ENCODE measurements around the gene SCN2B. TPM values are rescaled to one million over a fixed set of nuclear protein-coding genes. Genes with fewer than 3 reads are reported as not detected.

Gene SCN2B
- polyA plus RNA-seq, 4 donors = under 0.01 to 2.3 (median 1.0) TPM; not detected in 1

DNA sequence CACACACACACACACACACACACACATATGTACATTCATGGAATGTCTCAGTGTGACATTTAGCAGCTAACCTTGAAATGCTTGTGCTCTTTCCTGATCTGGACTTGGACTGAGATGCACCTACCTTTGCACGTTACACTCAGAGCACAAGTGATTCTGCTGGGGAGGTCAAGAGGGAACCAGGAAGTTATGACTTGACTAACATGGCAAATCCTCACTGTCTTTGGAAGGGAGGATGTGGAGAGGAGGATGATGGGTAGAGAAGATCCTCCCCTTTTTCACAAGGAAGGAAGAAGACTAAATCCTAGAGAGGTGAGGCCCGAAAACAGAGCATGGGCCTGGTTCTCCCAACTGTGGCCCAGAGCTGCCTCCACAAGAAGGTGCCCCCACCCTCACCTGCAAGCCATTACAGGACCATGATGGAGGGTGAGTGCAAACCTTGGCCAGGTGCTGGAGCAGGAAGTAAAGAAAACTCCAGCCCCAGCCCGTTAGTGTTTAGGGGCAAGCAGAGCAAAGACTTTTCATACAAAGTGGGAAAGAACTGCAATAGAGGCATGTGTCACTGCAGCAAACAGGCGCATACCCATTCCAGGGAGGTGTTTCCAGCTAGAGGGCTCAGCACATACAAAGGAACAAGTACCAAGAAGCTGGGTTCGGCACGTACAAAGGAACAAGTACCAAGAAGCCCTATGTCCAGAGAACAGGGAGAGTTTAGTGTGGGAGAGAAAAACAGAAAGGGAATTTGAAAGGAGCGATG is 50.2 kb downstream of the SCN2B start:
- DNase-seq = no peak
- FAIRE-seq = no peak
- no peaks in the 10 kb centered on the region for H3K4me1 ChIP-seq (ENCODE audit: control insufficient read depth in 3 of 3, insufficient read depth in 2 of 3, low read depth in 1 of 3, low read length in 2 of 3)
- WGBS, 3 donors = 82 to 86% (median 84%) methylated on average over 7 of the region's 7 CpGs
- H3K36me3 ChIP-seq (ENCODE audit: control insufficient read depth in 3 of 3, insufficient read depth in 2 of 3, low read depth in 1 of 3, low read length in 3 of 3) = peaks cover 0 to 9% (median 0%) of the 10 kb centered on the region in 3 donors
- no peaks in the 10 kb centered on the region for H3K9me3 ChIP-seq (ENCODE audit: control insufficient read depth in 2 of 2, insufficient read depth in 1 of 2, low read depth in 1 of 2, low read length in 1 of 2)
- no peak overlapping the region for H3K27ac ChIP-seq (ENCODE audit: low read depth in 1 of 3, low read length in 2 of 3)
- H3K27me3 ChIP-seq (ENCODE audit: control insufficient read depth in 3 of 3, insufficient read depth in 3 of 3, low read length in 3 of 3) = no peaks in the 10 kb centered on the region
- no peak overlapping the region for H3K4me3 ChIP-seq (ENCODE audit: low read depth in 1 of 3, low read length in 3 of 3)

DNA sequence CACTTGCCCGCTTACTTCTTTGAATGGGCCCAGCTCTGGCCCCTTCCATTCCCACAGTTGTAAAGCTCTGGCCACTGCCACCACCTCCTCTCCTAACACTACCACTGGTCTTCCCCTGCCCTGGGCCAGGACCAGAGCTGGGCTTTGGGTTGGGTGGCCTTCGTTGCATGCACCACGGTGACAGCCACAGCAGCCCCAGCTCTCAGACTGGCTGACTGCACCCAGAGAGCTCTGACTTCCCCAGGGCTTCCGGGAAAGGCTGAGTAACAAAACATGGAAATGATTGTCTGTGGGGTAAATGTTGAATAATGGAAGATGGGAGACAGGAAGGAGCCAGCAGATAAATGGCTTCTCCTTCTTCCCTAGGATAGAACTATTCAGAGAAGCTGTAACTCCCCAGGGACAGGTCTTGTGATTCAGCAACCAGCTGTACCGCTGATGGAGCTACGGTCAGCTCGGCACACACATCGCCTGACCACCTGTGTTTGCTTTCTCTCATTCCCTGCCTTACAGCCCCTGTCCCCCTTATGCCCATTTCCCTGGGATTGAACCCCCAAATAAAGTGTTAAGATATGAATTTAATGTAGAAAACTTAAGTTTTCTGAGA is 51.4 kb downstream of the SCN2B start:
- Histone ChIP-seq H3K4me3 (ENCODE audit: low read depth in 1 of 3, low read length in 3 of 3) (no peak overlapping the region), H3K27ac (ENCODE audit: low read depth in 1 of 3, low read length in 2 of 3) (no peak overlapping the region), H3K27me3 (ENCODE audit: control insufficient read depth in 3 of 3, insufficient read depth in 3 of 3, low read length in 3 of 3) (no peaks in the 10 kb centered on the region), H3K9me3 (ENCODE audit: control insufficient read depth in 2 of 2, insufficient read depth in 1 of 2, low read depth in 1 of 2, low read length in 1 of 2) (no peaks in the 10 kb centered on the region), H3K4me1 (ENCODE audit: control insufficient read depth in 3 of 3, insufficient read depth in 2 of 3, low read depth in 1 of 3, low read length in 2 of 3) (no peaks in the 10 kb centered on the region), H3K36me3 (ENCODE audit: control insufficient read depth in 3 of 3, insufficient read depth in 2 of 3, low read depth in 1 of 3, low read length in 3 of 3) (peaks cover 0 to 9% (median 0%) of the 10 kb centered on the region in 3 donors)
- no peak for DNase-seq
- WGBS, 3 donors = 80 to 95% (median 86%) methylated on average over 8 of the region's 8 CpGs
- FAIRE-seq = no peak

DNA sequence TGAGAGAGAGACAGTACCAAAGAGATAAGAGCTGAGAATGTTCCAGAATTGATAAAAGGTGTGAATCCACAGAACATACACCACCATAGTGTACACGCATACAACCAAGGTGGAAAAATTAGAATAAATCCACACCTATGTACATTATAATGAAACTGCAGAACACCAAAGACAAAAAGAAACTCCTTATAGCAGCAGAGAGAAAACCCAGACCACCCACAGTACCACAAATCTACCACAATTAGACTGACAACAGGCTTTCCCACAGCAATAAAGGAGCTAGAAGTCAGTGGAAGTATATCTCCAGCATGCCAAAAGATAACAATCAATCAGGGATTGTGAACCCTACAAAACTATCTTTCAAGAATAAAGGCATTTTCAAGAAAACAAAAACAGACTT is 55.6 kb downstream of the SCN2B start:
- DNase-seq (no peak), FAIRE-seq (no peak)
- H3K27ac ChIP-seq (ENCODE audit: low read depth in 1 of 3, low read length in 2 of 3) = no peak overlapping the region
- no peak overlapping the region for H3K4me3 ChIP-seq (ENCODE audit: low read depth in 1 of 3, low read length in 3 of 3)
- WGBS, 3 donors = 91 to 93% (median 92%) methylated on average over 1 of the region's 1 CpG
- no peaks in the 10 kb centered on the region for H3K4me1 ChIP-seq (ENCODE audit: control insufficient read depth in 3 of 3, insufficient read depth in 2 of 3, low read depth in 1 of 3, low read length in 2 of 3)
- peaks cover 2 to 27% (median 7%) of the 10 kb centered on the region in 3 donors for H3K36me3 ChIP-seq (ENCODE audit: control insufficient read depth in 3 of 3, insufficient read depth in 2 of 3, low read depth in 1 of 3, low read length in 3 of 3)
- no peaks in the 10 kb centered on the region for H3K27me3 ChIP-seq (ENCODE audit: control insufficient read depth in 3 of 3, insufficient read depth in 3 of 3, low read length in 3 of 3)
- H3K9me3 ChIP-seq (ENCODE audit: control insufficient read depth in 2 of 2, insufficient read depth in 1 of 2, low read depth in 1 of 2, low read length in 1 of 2) = no peaks in the 10 kb centered on the region

DNA sequence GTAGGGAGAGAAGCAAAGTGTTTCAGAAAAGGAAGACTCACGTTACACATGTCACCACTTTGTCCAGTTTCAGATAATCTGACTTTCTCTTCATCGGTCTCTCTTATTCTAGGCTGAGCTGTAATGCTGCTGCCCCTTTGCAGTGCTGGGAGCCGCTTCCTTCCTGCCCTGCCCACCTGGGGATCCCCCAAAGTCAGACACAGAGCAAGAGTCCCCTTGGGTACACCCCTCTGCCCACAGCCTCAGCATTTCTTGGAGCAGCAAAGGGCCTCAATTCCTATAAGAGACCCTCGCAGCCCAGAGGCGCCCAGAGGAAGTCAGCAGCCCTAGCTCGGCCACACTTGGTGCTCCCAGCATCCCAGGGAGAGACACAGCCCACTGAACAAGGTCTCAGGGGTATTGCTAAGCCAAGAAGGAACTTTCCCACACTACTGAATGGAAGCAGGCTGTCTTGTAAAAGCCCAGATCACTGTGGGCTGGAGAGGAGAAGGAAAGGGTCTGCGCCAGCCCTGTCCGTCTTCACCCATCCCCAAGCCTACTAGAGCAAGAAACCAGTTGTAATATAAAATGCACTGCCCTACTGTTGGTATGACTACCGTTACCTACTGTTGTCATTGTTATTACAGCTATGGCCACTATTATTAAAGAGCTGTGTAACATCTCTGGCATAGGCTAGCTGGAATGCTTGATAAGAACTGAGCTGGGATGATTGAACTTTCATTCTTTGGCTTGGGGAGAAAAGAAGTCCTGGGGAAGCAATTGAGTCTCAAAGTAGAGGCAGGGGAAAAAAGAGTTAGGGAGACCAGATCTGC is 58.4 kb downstream of the SCN2B start:
- Histone ChIP-seq H3K27ac (ENCODE audit: low read depth in 1 of 3, low read length in 2 of 3) (no peak overlapping the region), H3K27me3 (ENCODE audit: control insufficient read depth in 3 of 3, insufficient read depth in 3 of 3, low read length in 3 of 3) (no peaks in the 10 kb centered on the region), H3K36me3 (ENCODE audit: control insufficient read depth in 3 of 3, insufficient read depth in 2 of 3, low read depth in 1 of 3, low read length in 3 of 3) (peaks cover 2 to 42% (median 12%) of the 10 kb centered on the region in 3 donors), H3K4me3 (ENCODE audit: low read depth in 1 of 3, low read length in 3 of 3) (no peak overlapping the region), H3K9me3 (ENCODE audit: control insufficient read depth in 2 of 2, insufficient read depth in 1 of 2, low read depth in 1 of 2, low read length in 1 of 2) (no peaks in the 10 kb centered on the region), H3K4me1 (ENCODE audit: control insufficient read depth in 3 of 3, insufficient read depth in 2 of 3, low read depth in 1 of 3, low read length in 2 of 3) (no peaks in the 10 kb centered on the region)
- FAIRE-seq (no peak), DNase-seq (no peak)
- 73 to 88% (median 73%) methylated on average over 9 of the region's 9 CpGs for WGBS, 3 donors

DNA sequence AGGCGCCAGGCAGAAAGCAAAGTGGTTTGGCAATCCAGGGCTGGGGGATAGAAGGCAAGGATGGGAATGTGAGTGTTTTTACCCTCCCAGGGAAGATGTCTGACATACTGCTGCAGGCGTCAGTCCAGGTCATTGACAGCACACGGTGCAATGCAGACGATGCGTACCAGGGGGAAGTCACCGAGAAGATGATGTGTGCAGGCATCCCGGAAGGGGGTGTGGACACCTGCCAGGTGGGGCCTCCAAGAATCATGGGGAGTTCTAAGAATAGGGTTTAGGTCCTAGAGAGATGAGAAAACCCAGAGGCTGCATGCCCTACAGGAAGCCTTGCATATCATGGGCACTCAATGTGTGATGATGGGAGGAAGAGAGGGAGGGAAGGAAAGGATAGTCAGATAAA is 61.4 kb downstream of the SCN2B start:
- WGBS, 3 donors = 91 to 99% (median 96%) methylated on average over 7 of the region's 7 CpGs
- peaks cover 0 to 7% (median 3%) of the 10 kb centered on the region in 3 donors for H3K4me1 ChIP-seq (ENCODE audit: control insufficient read depth in 3 of 3, insufficient read depth in 2 of 3, low read depth in 1 of 3, low read length in 2 of 3)
- no peak for DNase-seq
- no peak for FAIRE-seq
- H3K27ac ChIP-seq (ENCODE audit: low read depth in 1 of 3, low read length in 2 of 3) = no peak overlapping the region
- H3K36me3 ChIP-seq (ENCODE audit: control insufficient read depth in 3 of 3, insufficient read depth in 2 of 3, low read depth in 1 of 3, low read length in 3 of 3) = peaks cover 2 to 65% (median 12%) of the 10 kb centered on the region in 3 donors
- H3K4me3 ChIP-seq (ENCODE audit: low read depth in 1 of 3, low read length in 3 of 3) = no peak overlapping the region
- no peaks in the 10 kb centered on the region for H3K27me3 ChIP-seq (ENCODE audit: control insufficient read depth in 3 of 3, insufficient read depth in 3 of 3, low read length in 3 of 3)
- no peaks in the 10 kb centered on the region for H3K9me3 ChIP-seq (ENCODE audit: control insufficient read depth in 2 of 2, insufficient read depth in 1 of 2, low read depth in 1 of 2, low read length in 1 of 2)

DNA sequence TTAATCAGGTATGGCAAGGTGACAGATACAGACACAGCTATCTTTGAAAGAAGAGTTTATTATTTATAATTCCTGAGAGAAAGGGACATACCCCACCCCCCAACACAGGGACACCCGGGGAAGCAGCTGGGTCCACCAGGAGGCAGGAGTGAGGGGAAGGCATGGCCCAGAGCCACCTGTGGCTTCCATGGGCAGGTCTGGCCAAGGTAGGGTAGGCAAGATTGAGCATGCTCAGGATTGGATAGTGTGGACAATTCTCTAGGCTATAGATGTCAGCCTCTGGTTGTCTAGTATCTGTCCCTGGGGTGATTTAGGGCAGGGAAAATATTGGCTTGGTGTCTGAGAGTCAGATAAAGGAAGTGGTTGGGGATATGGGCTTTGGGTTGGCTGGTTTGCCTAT is 62.2 kb downstream of the SCN2B start:
- DNase-seq (no peak), FAIRE-seq (no peak)
- H3K4me1 ChIP-seq (ENCODE audit: control insufficient read depth in 3 of 3, insufficient read depth in 2 of 3, low read depth in 1 of 3, low read length in 2 of 3) = peaks cover 0 to 7% (median 3%) of the 10 kb centered on the region in 3 donors
- H3K27ac ChIP-seq (ENCODE audit: low read depth in 1 of 3, low read length in 2 of 3) = no peak overlapping the region
- H3K4me3 ChIP-seq (ENCODE audit: low read depth in 1 of 3, low read length in 3 of 3) = no peak overlapping the region
- no peaks in the 10 kb centered on the region for H3K9me3 ChIP-seq (ENCODE audit: control insufficient read depth in 2 of 2, insufficient read depth in 1 of 2, low read depth in 1 of 2, low read length in 1 of 2)
- H3K36me3 ChIP-seq (ENCODE audit: control insufficient read depth in 3 of 3, insufficient read depth in 2 of 3, low read depth in 1 of 3, low read length in 3 of 3) = peaks cover 2 to 72% (median 12%) of the 10 kb centered on the region in 3 donors
- 79 to 90% (median 88%) methylated on average over 1 of the region's 1 CpG for WGBS, 3 donors
- no peaks in the 10 kb centered on the region for H3K27me3 ChIP-seq (ENCODE audit: control insufficient read depth in 3 of 3, insufficient read depth in 3 of 3, low read length in 3 of 3)

DNA sequence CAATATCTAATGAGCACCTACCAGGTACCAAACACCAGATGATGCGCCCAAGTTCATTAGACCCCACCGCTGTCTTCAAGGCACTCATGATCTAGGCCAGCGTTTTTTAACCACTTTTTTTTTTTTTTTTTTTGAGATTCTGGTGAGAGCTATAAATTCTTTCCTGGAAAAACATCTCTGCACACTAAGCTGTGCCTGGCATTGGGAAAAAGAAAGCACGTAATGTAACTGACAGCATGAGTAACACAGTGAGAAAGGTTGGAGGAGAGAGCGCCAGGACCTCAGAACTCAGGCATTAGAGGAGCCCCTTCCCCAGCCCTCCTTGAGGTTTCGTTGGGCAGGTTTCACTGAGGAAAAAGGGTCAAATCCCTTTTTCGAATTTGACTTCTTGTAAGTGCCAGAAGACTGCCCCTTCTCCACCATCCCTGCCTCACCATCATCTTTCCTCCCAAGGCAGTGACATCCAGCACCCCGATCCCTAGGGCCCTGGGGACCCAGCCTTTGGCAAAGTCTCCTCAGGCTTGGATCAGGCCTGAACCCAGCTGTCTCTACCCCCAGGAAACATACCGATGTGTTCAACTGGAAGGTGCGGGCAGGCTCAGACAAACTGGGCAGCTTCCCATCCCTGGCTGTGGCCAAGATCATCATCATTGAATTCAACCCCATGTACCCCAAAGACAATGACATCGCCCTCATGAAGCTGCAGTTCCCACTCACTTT is 63.6 kb downstream of the SCN2B start:
- DNase-seq (no peak), FAIRE-seq (no peak)
- Histone ChIP-seq H3K9me3 (ENCODE audit: control insufficient read depth in 2 of 2, insufficient read depth in 1 of 2, low read depth in 1 of 2, low read length in 1 of 2) (no peaks in the 10 kb centered on the region), H3K27me3 (ENCODE audit: control insufficient read depth in 3 of 3, insufficient read depth in 3 of 3, low read length in 3 of 3) (no peaks in the 10 kb centered on the region), H3K36me3 (ENCODE audit: control insufficient read depth in 3 of 3, insufficient read depth in 2 of 3, low read depth in 1 of 3, low read length in 3 of 3) (peaks cover 5 to 75% (median 5%) of the 10 kb centered on the region in 3 donors), H3K27ac (ENCODE audit: low read depth in 1 of 3, low read length in 2 of 3) (no peak overlapping the region), H3K4me1 (ENCODE audit: control insufficient read depth in 3 of 3, insufficient read depth in 2 of 3, low read depth in 1 of 3, low read length in 2 of 3) (peaks cover 0 to 7% (median 3%) of the 10 kb centered on the region in 3 donors), H3K4me3 (ENCODE audit: low read depth in 1 of 3, low read length in 3 of 3) (no peak overlapping the region)
- WGBS, 3 donors = 86 to 93% (median 88%) methylated on average over 11 of the region's 11 CpGs
